Activated naive CD8-positive, alpha-beta T cell treated with anti-CD3 and anti-CD28 coated beads, Interleukin-2, amount 50 U/mL, for 16 hours (primary cell): ENCODE measurements around the gene PDGFD.
"Not testable (repeated sequence)": the region's sequence is repeated elsewhere in the genome, so short reads cannot be mapped to it uniquely, and the experiment has no call there.

ENCODE experiments used
- DNase-seq: peaks from one replicate; pipeline ENCODE4 v3.0.0-alpha.2; 2020; ENCODE audit warnings: low read depth, low spot score

The PDGFD gene

GRCh38 chr11:104055596-104055995, 108.4 kb downstream of the PDGFD start:
- DNase-seq, result no peak

DNA sequence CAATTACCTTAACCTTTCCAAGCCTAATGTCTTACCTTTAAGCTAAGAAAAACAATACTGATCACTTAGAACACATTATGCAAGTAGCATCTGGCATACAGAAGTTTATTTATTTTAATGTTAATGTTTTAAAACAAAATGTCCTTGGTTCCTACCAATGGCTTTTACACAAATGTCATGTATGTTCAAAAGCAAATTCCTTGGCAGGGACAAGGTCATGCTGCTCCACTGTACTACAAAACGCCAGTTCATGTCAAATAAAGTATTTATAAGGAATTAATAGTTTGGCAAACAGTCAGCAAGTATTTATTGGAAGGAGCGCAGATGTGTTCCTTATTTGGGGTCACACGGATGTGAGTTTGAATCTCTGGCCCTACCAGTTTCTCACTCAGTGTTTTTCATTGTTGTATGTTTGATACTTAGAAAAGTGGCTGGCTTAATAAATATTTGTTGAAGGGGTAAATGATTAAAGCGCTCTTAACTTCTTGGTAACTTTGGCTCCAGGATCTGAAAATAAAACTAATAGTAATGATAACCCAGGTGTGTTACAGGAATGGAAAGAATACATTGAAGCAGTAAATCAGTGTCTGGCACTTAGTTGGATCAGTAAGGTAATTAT, 108.9 kb downstream of the PDGFD start:
- no peak for DNase-seq

DNA sequence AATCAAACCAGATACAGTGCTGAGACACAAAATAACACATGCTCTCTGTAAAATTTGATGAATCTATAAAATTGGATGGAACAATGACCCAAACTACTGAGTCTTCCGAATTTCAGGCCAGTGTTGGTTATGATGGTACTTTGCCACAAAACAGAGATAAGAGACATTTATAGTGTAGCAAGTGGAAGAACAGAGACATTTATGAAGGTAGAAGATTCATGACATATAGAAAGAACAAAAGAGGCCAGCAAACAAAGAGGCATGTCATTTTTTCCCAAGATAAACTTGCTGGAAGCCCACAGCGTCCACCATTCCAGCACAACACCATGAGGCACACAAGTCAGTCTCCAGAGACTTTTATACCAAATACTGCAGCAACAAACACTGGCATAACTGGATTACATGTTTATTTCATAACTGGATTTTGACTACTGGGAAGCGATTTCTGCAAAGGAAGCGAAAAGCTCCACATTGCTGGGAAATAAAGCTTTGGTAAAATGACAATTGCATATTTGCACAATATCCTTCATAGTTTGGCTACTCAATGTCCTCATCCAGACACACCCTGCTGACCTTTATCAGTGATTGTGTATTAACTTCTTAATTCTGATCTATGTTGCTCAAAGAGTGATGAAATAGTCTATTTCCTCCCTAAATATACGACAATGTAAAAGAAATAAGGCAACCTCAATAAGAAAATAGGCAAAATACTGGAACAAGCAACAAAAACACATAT, 110.0 kb downstream of the PDGFD start:
- no peak for DNase-seq

DNA sequence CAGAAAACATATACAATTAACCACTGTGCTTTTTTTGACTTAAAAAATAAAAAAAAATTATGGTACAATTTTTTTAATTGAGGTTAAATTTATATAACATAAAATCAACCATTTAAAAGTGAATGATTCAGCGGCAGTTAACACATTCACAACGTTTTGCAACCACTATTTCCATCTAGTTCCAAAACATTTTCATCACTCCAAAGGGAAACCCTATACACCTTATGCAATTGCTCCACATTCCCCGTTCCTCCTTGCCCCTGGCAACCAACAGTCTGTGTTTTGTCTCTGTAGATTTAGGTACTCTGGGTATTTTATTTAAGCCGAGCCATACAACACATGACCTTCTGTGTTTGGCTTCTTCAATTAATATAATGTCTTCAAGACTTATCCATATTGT, 112.2 kb downstream of the PDGFD start:
- no peak for DNase-seq

DNA sequence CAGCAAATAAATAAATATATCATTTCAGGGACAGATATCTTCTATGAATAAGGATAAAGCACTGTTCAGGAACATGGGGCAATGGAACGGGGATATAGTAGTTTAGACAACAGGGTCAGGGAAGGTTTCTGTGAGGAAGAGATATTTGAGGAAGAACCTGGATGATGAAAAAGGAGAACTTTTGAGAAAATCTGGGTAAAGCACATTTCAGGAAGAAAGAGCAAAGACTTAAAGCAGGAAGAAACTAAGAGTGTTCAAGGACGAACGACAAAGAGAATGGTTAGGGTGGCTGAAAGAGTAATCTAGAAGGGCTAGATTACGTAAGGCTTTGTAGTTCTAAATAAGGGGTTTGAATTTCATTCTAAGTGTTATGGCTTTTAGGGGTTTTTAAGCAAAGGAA, 114.8 kb downstream of the PDGFD start:
- DNase-seq, result no peak

DNA sequence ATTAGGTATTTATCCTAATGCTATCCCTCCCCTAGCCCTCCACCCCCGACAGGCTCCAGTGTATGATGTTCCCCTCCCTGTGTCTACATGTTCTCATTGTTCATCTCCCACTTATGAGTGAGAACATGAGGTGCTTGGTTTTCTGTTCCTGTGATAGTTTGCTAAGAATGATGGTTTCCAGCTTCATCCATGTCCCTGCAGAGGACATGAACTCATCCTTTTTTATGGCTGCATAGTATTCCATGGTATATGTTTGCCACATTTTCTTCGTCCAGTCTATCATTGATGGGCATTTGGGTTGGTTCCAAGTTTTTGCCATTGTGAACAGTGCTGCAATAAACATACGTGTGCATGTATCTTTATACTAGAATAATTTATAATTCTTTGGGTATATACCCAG, 117.1 kb downstream of the PDGFD start:
- not testable (repeated sequence) for DNase-seq

DNA sequence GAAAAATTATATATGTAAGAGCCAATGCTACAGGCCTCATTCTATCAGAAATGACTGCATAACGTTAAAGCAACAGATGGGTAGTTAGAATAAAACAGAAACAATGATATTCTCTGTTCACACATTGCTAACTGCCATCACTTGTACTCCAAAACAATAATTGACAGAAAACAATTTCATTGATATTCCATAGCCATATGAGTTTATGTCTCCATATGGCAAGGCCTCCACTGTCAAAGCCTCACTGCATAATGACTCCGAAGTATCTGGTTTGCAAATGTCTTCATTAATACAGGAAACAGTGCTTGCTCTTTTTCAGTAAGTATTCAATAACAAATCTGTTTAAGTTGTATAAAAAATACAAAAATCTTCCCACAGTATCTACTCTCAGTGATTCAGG, 117.6 kb downstream of the PDGFD start:
- no peak for DNase-seq

- DNase-seq, result no peak
Observed at GRCh38 chr11:104043678-104044239, 120.2 kb downstream of the PDGFD start.

DNA sequence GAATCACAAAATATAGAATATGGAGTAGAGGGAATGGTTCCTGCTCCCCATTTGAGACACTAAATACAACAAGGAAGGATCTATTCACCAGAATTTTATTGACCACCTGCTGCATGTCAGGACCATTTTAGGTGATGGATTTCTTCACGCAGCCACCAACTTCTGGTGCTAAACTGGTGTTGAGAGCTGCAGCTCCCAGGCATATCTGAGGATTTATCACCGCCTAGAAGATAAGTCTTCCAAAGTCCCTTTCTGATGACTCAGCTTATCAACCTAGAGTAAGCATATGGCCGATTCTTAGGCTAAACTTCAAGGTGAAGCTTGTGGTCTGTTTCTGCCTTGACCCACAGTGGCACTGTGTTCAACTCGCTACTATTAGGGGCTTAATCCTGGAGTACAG, 120.8 kb downstream of the PDGFD start:
- DNase-seq, result no peak

- DNase-seq, result no peak
Observed at GRCh38 chr11:104041792-104042191, 122.2 kb downstream of the PDGFD start.

GRCh38 chr11:104036995-104037394, 127.0 kb downstream of the PDGFD start:
- DNase-seq, result no peak

GRCh38 chr11:104036588-104036987, 127.4 kb downstream of the PDGFD start, which contains the start of gene DDI1:
TSS of gene DDI1 (plus strand) at chr11:104036640. CDS start at chr11:104036823, 183 bp downstream.
- DNase-seq, result no peak

- no peak for DNase-seq
Observed at GRCh38 chr11:104033561-104033960, 130.4 kb downstream of the PDGFD start.

DNA sequence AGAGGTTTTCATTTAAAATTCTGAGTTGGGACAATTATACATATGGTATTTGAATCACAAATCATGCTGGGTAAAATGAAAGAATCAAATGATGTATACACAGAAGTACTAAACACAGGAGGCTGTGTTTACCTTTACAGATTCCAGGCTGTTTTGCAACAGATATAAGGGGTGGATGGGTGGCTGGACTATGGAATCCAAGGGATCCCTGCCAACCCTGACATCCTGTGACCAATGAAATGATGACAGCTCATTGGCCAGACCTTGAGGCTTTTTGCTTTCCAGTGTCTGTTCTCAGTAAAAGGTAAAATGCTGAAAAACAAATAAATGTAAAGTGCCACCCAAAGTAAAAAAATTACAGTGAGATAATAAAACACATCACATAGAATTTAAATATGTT, 130.8 kb downstream of the PDGFD start:
- no peak for DNase-seq

- DNase-seq, result no peak
Observed at GRCh38 chr11:104028476-104029263, 135.3 kb downstream of the PDGFD start.

GRCh38 chr11:104024572-104024971, 139.4 kb downstream of the PDGFD start:
- DNase-seq, result no peak

DNA sequence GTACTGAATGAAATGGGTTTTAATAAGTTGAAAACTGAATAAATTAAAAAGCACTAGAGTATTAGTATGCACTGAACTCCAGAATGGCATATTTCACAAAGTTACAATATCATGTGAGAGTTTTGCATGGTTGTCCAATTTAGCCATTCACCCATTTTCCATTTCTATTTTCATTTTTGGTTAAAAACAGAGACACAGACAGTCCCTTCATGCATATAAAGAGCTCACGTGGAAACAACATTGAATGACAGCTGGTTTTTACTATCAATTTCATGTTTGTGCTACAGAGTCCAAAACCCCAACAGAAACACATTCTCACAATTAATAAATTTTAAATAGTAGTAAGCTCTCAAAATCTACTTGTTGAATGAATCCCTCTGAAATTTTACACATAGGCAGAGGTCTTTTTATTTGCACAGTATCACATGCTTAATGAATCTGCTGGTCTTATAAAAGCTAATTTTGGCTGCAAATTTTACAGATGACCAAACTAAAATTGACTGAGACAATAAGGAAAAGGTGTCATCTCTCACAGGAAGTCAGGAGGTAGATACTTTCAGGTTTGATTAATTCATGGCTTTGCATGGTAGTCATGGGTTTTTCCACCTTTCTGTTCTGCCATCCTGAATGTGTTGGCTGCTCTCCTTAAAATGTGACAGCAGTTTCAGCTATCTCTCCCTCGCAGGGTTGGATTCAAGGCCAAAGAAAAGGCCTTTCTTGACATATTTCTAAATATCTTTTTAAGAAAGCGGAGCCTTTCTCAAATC, 148.1 kb downstream of the PDGFD start:
- no peak for DNase-seq

DNA sequence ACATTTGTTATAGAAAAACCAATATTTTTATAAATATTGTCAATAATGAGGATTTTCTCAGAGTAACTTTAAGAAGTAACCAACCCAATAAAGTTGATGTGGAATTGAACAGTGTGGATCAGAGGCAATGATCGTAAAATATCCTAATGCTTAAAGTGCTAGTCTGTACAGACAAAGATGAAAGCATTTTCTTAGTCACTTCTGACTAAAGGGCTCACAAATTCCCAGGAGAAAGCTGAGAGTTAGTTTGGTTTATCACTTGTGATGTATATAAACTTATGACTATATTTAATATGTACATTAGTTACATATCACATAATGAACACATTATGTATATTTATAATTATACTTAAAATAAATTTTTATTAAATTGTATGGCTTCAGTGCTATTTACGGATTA, 152.9 kb downstream of the PDGFD start:
- DNase-seq, result no peak

GRCh38 chr11:104009744-104010143, 154.2 kb downstream of the PDGFD start:
- DNase-seq, result no peak

DNA sequence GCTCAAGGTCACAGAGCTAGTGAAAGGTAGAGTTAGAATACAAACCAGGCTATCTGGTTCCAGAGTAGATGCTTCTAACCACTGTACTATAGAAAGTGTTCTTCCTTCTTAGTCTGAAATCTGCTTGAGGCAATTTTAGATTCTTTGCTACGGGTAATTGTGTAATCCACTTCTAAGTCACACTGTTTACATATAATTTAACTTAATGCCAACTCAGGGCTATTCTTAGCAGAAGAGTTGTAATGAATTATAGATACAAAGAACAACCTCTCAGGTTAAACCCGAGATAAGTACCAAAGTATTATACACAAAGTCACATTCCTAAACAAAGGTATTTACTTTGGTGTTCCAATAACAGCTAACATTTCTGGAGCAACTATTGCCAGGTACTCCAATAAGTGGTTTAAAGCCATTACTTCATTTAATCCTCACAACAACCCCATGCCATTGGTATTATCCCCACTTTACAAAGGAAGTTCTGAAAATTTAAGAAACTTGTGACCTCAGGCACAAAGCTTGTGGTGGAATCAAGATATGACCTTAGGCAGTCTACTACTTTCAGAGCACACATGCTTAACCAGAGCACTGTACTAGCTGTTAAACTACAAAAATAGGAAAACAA, 158.6 kb downstream of the PDGFD start:
- no peak for DNase-seq

- no peak for DNase-seq
Observed at GRCh38 chr11:104003491-104003890, 160.5 kb downstream of the PDGFD start.
